Fibroblast of skin of left biceps (primary cell): ENCODE measurements around the gene VMP1.

Source experiments
- DNase-seq, 2 experiments: peaks; one replicate each; pipeline ENCODE4 v3.0.0-alpha.2; 2013; ENCODE audit warnings: low read depth in 2 of 2

Gene VMP1

DNA sequence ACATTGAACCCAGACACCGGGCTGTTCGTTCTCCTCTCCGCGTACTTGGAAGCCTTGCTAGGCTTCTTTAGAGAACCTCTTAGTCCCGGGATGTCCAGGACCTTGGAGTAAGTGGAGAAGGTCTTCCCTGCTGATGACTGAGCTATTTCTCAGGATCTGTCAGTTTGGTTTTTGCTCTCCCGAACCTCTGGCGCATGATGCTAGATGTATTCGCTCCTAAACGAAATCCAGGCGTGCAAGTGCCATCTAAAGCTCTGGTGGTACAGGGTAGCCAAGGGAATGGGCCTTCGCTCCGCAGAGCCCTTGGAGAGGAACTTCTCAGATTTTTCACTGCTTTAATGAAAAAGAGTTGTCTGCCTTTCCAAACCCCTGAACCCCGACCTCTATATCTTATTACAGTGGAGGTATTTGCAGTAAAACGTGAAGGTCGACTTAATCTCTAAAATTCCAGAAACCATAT is 547 bp downstream of the VMP1 start:
- DNase-seq: no peak

DNA sequence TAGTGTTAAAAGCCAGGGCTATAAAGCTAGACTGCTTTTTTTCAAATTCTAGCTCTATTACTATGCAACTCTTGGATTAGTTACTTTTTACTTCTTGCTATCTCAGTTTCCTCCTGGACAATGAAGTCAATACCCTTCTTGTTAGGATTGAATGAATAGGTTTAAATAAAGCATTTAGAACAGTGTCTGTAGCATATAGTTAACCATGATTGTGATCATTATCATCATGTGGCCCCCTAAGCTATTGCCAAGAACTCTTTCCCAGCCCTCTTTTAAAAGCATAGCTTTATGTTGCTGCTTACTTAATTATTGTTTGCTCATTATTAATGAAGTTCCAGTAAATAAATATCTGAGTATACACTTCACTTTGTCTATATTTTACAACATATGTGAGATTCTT is 4.5 kb downstream of the VMP1 start:
- DNase-seq: no peak

DNA sequence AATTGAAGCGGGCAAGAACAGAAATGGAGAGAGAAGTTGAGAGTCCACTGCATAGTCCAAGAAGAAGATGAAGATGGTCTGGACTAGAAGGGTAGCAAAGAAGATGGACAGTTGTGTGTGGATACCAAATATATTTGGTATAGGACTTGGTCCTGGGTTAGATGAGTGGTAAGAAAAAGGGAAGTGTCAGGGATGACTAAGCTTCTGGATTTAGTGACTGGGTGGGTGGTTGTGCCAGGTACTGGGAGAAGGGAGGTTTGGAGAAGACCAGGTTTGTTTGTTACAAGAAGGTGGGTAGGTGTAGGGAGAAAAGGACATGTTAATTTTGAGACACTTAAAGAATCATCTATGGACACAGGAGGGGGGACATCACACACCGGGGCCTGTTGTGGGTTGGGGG is 5.4 kb downstream of the VMP1 start:
- no peak for DNase-seq

DNA sequence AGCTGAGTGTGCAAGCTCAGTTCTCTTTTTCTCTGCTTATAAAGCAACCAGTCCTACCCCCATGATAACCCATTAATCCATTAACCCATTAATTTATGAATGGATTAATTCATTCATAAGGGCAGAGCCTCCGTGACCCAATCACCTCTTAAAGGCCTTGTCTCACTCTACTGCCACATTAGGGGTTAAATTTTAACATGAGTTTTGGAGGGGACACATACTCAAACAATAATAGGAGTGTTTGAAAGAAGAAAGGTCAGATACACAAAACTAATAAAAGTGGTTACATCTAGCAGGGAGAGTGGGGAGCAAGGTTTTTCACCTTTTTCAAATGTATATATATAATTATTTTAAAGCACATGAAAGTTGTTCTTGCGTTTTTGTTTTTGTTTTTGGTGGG is 6.8 kb downstream of the VMP1 start:
- DNase-seq: no peak

DNA sequence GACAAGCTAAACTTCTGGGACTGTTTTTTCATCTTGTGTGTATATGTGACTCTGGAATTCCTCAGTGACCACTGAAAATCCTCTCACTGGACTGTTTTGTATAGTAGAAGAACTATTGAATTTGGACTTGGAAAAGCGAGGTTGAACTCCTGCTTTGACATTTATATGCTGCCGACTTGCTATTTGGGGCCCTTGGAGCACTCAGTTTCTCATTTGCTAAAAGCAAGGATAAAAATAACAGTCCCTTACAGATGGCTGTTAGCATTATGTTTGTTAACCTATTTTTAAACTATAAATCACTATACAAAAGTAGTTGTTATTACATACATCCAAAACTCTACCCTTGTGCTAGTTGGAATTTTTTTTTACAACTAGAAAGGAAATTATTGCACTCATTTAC is 9.0 kb downstream of the VMP1 start:
- no peak for DNase-seq

DNA sequence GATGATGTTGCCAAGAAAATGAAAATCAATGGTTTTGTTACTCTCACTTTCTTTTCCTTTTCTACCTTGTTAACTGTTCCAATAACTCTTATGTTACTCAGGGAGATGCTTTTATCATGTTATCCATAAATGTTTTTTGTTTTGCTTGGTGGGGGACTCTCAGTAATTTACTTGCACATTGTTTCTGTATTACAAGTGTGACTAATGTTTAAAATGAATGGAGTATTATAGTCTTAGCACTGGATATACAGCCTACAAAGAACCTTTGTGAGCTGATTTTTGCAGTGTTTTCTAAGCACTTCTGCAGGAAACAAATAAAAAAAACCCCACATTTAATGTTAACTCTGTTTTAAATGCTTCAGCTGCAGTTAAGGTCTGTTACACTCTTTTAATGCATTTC is 12.1 kb downstream of the VMP1 start:
- no peak for DNase-seq

DNA sequence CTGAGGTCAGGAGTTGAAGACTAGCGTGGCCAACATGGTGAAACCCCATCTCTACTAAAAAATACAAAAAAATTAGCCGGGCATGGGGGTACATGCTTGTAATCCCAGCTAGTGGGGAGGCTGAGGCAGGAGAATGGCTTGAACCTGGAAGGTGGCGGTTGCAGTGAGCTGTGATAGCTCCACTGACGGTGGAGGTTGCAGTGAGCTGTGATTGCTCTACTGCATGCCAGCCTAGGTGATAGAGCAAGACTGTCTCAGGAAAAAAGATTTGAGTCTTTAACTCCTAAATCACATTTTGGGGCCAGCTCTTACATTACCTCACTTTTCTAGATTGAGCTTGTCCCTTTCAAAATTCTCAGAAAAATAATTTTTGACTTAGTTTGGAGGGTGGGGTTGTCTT is 15.2 kb downstream of the VMP1 start:
- DNase-seq: no peak

DNA sequence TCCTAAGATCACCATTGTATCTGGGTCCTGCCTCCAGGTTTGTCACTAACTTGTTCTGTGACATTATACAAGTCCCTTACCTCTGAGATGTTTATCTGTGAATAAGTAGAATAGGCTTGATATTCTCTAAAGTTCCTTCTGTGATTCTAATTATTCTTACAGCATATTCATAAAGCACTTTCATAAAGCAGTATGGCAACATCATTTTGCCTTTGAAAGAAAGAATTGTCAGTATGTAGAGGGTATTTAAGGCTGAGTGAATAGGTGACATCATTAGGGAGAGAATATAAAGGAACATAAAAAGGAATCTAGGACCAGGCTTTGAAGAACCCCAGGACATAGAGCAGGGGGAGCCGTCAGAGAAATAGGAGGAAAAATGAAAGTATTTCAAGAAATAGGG is 15.6 kb downstream of the VMP1 start:
- DNase-seq: no peak

DNA sequence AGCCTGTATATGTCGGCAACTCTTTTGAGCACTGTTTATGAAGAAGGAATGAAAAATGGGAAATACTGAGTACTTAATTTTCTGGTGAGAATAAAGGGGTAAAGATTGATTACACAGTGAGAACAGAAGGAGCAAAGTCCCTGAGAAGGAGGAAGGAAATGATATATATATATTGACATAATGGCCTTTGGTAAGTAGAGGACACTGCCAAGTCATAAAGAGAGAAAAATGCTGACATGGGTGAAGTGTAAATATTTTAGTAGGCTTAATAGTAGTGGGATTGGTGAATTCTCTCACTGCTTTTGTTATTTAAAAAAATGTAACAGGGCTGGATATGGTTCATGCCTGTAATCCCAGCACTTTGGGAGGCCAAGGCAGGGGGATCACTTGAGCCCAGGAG is 16.2 kb downstream of the VMP1 start:
- DNase-seq: no peak

DNA sequence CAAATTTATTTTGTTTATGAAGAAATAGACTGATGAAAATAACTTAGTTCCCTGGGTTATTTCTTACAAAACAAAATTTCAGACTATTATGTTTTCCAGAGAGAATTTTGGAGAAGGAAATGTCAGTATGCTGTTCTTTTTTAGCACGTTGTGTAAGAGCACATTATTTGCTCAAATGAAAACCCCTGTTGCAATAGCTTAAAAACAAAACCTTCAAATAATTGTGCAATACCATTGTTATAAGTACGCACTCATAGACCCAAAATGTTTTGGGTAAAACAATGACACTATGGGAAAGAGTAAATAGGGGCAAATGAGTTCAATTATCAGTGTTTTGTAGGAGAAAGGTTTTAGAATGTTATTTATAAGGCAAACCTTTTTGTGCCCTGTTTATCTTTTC is 18.2 kb downstream of the VMP1 start:
- no peak for DNase-seq

DNA sequence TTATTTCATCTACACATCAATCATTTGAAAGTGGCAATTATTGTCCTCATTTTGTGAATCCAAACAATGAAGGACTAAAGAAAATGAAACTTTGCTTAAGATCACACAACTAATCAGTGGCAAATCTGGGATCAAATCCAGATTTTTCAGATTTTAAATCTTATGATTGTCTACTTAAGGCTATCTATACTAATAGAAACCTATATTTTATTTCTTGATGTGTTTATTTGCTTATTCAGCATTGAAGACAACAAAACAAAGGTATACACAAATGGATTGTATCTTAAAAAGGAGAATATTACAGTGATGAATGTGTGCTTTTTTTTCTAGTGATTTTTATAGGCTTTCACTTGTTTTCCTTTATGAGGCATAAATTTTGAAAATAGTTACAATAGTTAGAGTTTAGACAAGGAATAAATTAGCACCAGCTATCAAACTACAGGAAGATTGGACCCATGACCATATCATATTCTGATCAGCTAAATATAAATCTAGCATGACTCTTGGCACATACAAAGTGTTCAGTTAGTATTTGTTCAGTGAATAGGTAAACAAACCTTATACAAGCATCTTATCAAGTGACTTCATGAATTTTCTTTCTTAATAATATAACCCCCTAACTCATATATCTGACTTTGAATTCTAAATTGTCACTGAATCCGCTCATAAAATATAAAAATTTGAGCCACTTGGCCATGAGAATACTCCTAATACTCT is 20.5 kb downstream of the VMP1 start:
- DNase-seq: no peak

DNA sequence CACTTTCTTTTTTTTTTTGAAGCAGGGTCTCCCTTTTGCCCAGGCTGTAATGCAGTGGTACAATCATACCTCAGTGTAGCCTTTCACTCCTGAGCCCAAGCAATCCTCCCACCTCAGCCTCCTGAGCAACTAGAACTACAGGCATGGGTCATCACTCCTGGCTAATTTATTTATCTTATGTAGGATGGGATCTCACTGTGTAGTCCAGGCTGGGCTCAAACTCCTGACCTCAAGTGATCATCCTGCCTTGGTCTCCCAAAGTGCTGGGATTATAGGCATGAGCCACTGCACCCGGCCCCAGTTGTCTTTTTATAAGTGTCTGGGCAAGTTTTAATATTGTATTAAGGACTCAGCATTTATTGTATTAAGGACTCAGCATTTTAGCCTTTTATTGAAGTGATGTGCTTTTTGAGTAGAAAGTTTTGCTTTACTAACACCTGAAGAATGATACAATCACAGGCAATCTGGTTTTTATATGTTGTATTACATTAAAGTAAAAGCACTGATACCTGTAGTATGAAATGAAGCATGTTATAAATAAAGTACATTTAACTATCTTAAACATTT is 22.9 kb downstream of the VMP1 start:
- no peak for DNase-seq

DNA sequence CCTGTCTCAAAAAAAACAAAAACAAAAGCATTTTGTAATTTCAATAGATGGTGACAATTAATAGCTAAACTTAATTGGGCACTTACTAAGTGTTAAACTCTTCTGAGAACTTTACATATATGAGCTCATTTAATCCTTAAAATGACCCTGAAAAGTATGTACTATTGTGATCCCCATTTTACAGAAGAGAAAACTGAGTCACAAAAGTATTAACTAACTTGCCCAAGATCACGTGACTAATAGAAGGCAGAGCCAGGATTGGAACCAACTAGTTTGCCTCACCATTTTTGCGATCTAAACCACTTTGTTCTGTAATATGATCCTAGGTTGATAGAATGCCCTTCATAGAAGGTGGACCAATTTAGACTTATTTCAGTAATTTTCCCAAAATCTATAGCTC is 26.2 kb downstream of the VMP1 start:
- DNase-seq: no peak

DNA sequence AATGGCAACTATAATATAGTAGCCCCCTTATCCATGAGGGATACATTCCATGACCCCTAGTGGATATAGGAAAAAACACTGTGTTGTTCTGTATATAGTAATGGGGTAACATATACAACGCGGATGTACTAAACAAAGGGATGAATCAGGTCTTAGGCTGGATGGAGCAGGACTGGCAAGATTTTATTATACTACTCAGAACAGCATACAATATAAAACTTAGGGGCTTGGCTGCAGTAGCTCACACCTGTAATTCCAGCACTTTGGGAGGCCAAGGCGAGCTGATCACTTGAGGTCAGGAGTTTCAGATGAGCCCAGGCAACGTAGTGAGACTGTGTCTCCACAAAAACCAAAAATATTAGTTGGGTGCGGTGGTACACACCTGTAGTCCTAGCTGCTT is 26.8 kb downstream of the VMP1 start:
- DNase-seq: no peak

DNA sequence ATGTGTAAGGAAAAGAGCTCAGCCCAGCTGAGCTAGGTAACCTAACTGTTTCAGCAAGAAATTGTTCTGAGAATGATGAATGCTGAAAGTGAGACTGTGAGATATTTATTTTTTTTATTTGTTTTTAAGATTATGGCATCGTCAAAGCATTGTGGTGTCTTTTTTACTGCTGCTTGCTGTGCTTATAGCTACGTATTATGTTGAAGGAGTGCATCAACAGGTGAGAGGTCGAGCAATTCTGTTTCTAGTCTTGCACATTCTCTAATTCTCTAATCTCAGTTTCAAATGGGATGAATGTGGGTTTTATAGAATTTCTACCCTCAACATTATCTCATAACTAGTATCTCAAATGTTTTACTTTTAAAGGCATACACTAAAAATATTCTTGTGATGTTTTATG is 29.9 kb downstream of the VMP1 start:
- no peak for DNase-seq

DNA sequence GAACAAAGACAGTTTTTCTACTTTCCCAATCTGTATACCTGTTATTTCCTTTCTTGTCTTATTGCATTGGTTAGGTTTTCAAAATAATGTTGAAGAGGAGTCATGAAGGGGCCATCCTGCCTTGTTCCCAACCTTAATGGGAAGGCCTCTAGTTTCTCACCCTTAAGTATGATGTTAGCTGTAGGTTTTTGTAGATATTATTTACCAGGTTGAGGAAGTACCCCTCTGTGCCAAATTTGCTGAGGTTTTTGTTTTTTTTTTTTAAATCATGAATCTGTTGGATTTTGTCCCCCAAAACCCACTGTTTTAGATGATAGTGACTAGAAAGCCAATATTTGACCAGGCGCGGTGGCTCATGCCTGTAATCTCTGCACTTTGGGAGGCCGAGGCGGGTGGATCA is 36.4 kb downstream of the VMP1 start:
- no peak for DNase-seq

DNA sequence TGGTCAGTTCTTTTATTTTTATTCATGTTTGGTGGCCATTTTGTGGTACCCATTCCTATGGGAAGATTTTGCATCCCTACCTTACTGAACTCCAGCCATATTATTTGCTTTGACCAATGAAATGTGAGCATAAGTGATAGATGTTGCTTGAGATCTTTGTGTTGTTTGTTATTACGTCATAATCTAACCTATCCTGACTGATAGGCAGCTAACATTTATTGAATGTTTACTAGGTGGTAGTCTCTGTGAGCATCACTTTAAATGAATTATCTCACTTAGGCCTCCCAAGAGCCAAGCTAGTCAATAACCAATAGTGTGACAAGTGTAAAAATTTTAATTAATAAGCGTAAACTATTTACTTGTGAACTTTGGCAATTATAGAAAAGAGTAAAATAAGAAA is 37.6 kb downstream of the VMP1 start:
- DNase-seq: no peak

DNA sequence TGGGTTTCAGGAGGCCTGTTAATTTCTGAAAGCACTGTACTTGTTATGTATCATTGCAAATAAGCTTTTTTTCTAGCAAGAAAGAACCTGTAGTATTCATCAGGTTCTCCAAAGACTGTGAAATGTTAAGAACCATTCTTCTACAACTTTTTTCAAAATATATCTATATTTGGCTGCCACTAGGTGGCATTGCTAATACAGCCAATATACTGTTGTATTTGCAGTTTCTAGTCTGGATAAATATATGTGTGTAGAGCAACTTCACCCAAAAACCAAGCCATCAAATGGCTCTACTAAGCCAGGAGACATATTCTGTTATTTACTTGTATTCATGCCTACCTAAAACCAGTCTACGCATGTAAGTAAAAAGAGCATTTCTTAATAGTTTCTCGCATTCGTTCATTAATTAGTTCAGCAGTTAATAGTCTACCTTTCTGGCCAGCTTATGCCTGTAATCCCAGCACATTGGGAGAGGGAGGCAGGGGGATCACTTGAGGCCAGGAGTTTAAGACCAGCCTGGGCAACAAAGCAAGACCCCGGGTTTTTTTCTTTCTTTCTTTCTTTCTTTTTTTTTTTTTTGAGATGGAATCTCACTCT is 39.5 kb downstream of the VMP1 start:
- no peak for DNase-seq

DNA sequence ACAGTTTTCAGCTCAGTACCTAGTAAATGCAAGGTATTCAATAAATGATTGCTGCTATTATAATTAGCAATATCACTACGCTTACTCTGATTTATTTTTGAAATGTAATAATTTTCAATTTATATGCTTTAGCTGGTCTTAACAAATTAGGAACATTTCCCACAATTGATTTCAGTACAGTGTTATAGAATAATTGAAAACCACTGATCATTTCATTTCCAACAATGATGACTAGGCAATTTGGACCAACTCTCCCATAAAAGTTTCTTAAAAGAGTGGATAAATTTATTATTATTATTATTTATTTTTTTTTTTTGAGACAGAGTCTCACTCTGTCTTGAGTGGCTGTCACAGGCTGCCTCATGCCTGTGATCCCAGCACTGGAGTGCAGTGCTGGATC is 41.1 kb downstream of the VMP1 start:
- DNase-seq: no peak

DNA sequence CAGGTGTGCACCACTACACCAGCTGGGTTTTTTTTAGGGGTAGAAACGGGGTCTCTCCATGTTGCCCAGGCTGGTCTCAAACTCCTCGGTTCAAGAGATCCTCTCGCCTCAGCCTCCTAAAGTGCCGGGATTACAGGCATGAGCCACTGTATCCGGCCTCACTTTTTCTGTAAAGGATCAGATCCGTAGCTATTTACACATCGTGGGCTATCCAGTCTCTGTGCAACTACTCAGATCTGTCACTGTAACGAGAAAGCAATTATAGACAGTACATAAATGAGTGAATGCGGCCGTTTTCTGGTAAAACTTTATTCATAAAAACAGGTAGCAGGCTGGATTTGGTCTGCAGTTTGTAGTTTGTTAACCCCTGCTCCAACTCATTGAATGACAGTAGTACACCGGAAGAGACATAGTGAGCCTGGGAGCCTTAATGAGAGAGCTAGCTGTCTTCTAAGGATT is 44.5 kb downstream of the VMP1 start:
- no peak for DNase-seq

DNA sequence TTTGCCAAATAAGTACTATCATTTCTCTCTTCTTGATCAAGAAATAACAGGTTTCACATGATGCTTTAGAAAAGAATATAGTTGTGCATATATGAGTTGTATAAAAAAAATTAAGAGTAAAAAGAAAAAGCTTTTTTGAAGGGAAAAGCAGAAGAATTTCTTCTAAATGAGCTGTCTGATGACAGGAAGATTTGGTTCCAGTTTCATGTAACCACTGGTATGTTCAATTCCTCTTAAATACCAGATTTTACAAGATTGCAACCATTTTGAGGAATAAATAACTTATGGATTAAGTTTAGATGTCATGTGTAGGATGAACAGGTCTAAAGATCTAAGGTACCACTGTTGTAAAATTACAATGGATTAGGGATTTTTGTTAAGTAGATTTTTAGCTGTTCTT is 45.0 kb downstream of the VMP1 start:
- no peak for DNase-seq

DNA sequence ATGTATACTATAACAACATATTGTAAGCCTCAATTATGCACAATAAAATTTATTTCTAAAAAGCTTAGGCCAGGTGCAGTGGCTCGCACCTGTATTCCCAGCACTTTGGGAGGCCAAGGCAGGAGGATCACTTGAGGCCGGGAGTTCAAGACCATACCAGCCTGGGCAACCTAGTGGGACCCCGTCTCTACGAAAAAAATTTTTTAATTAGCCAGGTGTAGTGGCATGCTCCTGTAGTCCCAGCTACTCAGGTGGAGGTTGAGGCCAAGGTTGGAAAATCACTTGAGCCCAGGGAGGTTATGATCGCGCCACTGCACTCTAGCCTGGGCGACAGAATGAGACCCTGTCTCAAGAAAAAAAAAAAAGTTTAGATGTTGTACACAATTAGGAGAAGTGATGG is 45.5 kb downstream of the VMP1 start:
- no peak for DNase-seq
